GM18511 (cell line): ENCODE data around the gene ANGPTL2.

ENCODE experiments used
- ATAC-seq: cut with Tn5 transposase; IDR thresholded peaks from one replicate; pipeline ENCODE4 v1.9.1; 2021; ENCODE audit warnings: mild to moderate bottlenecking, moderate library complexity; ENCODE audit not compliant: unreplicated experiment

The ANGPTL2 gene

DNA sequence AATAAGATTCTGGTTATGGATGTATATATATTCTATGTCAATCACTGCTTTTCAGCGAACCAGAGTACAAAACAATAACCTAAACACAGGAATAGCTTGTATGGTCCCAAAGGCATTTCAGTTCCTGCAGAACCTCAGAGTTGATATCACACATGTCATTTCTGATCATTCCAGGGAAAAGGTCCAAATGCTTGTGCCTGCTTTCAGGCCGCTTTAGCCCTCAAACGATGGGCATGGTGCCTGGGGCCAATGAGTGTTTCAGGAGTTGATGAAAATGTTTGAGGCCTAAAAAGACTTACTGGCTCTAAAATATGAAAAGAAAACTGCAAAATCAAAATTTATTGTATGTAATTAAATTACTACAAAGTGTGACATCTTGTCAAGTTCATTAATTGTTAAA lies 22.8 kb downstream of the ANGPTL2 start:
- ATAC-seq = no peak

DNA sequence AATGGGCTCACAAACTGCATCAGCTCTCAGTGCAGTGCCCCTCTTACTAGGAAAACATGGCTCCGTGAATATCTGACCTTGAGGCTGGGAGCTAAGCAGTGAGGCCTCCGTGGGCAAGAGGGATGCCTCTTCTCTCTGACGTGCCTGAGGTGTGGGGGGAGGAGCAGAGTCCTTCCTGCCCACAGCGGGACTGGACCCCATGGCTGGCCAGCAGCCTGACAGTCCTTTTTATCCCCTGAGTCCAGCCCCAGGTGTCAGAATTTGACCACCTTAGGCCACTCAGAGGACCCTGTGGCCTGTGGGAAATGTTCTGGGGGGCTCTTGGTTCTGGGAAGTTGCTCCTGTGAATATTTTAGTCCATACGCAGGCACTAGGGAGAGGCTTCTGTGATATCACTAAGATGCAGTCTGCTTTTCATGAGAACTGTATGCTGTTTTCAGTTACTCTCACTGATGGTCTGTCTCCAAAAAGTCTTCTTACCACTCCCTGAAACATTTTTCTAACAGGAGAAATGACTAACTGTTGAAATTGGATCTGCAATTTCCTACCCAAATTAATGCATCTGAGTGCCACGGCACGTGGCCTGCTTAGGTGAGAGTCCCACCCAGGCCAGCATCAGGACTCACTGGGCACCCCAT lies 23.4 kb downstream of the ANGPTL2 start:
- ATAC-seq = no peak

DNA sequence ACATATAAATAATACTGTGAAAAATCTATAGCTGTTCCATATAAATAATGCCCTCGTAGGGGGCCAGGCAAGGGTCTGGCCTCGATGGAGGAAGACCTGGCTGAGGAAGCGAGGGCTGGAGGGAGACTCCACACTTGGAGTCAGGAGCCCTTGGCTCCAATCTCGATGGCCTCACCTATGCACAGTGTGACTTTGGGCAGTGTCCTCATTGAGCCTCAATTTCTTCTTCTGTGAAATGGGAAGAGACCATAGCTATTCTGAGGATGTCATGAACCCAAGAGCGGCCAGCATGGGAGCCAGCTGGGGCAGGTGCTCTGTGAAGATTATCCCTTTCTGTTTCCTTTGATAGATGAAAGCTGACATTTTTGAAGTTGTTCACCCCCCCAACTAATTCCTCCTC lies 24.8 kb downstream of the ANGPTL2 start:
- ATAC-seq = no peak

DNA sequence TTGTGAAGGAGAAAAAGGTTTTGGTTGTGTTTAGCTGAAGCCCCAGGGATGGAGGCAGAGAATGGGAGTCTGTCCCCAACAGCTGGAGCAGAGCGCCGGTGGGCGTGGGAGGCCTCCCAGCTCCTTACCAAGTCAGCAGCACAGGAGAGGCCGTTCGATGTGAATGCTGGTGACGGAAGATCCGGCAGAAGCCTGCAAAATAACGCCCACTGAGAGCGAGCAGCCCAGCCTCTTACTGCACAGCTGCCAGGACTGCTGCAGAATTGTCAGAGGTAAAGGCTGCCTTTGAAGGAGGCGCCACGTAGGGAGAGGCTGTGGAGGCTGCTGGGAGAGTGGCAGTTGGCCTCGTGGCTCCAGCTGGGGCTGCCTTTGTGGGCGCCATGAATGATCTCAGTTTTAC lies 26.2 kb downstream of the ANGPTL2 start:
- no peak for ATAC-seq

DNA sequence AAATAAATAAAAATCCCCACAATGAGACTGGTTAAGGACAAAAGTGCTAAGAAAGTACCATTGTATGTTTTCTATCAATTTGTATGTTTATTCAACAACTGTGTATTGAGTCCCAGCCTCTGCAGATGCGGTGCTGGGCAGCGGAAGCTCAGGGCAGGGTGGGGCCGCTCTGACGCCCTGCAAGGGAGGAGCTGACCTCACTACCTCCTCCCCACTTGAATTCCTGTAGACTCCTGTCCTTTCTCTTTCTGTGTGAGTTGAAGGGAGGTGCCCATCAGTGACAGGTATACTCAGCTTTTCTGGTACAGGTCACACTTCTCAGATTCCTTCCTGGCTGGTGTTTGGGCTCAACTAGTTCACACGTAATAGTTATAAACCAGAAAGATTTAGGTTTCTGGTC lies 27.0 kb downstream of the ANGPTL2 start:
- ATAC-seq = no peak

DNA sequence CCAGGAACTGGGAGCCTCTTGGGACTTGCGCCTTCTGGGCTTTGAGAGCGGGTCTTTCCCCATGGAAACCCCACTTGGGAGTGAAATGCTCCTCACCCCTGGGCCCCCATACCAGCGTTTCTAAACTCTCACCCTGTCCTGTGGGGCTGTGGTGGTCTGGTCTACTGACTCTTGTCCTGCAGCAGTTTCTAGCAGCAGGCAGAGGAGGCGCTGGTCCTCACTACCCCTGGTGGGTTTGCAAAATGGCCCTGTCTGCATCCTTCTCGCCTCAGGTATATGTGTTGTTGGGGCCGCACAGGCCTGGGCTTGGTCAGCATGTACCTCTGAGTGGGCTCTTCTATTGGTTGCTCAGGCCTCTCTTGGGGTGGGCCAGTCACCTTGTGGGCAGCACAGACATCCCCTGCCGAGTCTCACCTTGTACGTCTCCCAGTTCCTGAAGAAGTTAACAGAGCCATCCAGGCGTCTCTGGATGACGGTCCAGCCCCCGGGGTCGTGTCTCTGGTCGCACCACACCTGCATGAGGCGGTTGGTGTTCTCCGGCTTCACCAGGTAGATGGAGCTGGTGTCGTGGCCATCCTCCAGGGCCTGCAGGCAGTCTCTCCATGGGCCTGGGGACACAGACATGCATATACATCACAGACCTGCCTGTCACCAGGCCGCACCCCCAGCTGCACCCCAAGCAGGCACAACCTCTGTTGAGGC lies 29.0 kb downstream of the ANGPTL2 start:
- ATAC-seq = no peak

DNA sequence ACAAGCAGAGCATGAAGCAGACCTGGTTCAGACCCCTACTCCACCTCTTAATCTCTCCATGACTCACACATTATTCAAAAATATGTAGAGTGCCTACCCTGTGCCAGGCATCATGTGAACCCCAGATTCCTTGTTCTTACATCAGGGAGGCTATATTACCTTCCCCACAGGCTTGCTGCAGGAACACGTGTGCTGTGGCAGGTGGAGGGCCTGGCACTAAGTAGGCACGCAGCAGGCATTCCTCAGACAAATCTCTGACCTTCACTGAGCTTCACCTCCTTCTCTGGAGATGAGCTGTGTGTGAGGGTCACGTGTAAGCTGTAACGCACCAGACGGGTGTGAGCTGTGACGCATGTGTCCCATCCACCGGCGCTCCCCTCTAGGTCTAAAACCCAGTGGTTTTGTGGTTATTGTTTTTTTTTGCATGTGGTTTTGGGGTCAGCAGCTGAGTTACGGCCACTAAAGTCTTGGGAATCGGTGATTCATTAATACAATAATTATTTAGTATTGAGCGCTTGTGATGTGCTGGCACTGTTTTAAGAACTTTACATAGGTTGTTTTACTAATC lies 30.3 kb downstream of the ANGPTL2 start:
- ATAC-seq = no peak

DNA sequence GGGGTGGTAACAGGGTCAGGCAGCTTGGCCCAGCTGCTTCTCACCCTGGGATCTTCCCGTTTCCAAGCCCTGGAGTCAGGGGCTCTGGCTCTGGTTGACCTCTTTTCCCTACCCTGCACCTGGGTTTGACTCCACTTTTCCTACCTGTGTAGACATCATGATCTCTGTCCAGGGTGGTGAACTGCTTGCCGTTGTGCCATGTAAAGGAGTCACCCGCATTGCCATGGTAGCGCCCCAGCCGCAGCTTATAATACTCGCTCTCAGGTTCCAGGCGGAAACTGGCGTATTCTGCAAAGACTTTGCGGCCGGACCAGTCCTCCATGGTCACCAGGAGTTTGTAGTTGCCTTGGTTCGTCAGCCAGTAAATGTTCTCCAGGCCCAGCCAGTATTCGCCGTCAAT lies 30.9 kb downstream of the ANGPTL2 start:
- ATAC-seq = no peak

DNA sequence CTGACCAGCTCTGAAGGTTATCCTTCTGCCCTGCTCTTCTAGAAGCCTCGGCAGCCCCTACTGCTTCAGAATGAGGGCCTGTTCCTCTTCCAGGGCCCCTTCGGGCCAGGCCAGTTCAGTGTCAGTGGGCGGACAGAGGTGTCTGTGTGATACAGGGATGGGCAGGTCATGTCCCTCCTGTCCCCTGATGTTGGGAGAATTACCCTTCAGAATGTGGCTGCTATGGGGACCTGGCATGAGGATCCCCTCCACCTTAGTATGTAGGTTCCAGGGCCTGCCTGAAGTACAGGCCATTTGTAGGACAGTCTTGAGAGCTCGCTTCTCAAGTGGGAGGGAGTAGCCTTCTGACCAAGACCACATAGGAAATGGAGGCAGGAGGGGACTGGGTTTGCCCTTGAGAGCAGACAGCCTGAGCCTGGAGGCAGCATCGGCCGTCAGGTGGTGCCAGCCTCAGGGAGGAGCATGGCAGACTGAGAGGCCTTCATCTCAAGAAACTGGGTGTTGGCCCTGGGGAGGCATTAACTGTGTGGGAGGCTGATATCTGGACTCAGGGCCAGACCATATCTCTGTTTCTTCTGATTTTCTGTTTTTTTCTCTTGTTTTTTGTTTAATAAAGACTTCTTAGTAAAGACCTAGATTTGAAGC lies 32.0 kb downstream of the ANGPTL2 start:
- ATAC-seq = no peak

DNA sequence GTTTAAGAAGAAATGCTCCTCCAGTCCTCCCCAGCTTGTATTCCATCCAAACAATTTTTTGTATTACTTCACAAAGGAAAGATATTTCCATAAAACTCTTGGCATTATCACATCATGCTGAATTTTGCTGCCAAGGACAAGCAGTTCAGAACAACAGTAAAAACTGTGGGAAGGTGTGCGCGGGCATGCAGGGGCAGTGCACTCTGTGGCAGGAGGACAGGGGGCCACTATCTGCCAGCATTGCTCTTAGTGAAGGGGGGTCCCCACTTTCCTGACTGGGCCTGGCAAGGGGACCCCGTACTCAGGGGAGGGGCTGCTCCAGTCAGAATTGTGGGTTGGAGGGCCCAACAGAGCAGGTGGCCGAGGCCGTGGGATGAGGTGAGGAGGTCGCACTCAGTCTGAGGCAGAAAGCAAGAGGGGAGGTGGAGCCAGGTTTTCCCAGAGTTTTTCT lies 32.8 kb downstream of the ANGPTL2 start:
- no peak for ATAC-seq

DNA sequence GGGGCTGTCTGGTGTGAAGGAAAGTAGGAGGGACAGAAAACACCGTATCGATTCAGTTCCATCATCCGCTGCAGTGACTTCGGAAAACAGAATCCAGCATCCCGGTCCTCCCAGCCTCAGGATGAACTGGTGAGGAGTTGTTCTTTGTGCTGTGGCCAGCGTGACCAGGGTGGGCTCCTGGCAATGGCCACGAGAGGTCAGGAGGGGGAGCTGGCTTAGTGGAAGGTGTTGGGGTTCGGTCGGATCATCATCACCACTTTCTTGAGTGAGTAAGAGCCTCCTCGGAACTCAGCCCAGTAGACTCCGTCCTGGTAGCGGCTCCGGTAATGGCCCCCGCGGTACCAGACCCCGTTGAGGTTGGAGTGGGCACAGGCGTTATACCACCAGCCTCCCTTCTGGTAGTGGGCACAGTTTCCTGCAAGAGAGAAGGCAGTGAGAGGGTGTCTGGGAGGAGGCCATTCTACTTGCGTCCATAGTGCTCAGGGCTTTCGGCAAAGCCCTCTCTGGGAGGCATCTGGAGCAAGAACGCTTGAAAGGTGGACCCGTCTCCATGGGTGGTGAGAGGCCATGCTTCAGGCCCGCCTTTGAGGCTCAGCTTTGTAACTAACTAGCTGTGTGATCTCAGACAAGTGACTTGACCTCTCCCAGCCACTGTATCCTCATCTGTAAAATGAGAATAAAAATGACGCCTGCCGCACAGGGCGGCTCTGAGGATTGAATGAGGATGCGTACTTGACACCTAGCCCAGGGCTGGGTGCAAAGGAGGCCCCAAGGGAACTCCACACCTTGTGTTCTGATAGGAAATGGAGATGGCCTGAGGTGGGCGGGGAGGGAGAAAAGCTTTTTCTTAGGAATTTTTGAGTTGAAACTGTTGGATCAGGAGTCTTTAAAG lies 33.5 kb downstream of the ANGPTL2 start:
- ATAC-seq = no peak

DNA sequence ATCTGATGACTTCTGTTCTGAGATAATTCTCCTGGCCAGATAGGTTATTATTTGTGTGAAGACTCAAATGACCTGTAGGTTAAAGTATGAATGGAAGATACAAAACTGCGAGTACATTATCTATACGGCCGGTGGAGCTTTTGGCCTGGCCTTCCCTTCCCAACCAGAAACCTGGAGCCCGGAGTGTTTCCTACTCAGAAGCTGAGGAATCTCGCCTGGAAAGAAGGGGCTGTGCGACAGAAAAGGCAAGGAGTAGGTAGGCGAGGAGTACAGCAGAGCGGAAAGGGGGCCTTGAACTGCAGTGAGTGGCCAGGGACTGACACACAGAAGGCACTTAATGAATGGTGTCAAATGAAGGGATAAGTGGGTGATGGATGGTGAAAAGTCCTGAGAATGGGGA lies 34.6 kb downstream of the ANGPTL2 start:
- ATAC-seq = no peak

DNA sequence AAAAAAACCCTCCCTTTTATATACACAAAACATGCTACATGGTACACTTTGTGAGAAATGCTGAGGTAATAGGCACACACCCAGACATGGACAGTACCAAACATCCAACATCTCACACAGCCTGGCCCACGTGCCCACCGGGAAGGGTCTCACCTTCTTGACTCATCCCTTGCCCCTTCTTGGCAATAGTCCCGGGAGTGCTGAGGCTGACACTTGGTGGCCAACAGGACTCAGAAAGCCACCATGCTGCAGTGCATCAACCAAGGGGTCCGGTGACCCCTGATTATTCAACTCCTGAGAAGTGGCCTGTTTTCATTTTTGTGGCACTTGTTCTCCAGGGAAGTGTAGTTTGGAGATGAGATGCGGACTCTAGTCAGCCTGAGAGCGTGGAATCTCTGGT lies 35.0 kb downstream of the ANGPTL2 start:
- no peak for ATAC-seq

DNA sequence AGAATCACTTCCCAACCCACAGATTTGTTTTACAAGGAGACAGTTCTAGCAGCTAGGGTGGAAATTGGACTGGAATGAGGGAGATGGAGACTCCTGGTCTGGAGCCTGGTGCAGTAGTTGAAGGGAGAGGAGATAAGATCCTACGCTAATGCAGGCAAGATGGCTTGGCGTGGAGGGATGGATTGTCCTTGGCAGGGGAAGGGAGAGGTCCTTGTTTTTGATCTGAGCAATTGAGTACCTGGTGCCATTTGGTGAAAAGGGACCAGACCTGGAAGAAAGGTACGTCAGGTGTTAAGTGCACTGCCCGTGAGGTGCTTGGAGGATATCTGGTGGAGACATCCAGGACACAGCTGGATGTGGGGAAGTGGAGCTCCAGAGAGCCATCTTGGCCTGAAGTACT lies 35.7 kb downstream of the ANGPTL2 start:
- no peak for ATAC-seq

DNA sequence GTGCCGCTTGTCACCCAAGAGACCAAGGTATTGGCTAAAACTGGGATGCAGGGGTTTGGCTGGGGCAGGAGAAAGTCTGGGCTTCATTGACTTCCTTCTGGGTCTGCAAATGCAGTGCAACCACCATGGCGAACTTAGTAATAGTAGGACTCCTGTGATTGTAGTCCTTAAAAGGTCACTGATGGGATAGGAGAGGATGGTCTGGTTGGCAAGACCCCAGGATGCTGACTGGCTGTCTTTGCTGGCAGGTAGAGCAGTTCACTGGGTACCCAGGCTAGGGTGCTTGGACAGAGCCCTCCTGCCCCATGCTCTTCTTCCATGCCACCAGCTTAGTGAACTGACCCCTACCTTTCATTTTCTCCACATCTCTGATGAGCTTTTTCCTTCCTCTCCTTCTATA lies 37.2 kb downstream of the ANGPTL2 start:
- no peak for ATAC-seq

DNA sequence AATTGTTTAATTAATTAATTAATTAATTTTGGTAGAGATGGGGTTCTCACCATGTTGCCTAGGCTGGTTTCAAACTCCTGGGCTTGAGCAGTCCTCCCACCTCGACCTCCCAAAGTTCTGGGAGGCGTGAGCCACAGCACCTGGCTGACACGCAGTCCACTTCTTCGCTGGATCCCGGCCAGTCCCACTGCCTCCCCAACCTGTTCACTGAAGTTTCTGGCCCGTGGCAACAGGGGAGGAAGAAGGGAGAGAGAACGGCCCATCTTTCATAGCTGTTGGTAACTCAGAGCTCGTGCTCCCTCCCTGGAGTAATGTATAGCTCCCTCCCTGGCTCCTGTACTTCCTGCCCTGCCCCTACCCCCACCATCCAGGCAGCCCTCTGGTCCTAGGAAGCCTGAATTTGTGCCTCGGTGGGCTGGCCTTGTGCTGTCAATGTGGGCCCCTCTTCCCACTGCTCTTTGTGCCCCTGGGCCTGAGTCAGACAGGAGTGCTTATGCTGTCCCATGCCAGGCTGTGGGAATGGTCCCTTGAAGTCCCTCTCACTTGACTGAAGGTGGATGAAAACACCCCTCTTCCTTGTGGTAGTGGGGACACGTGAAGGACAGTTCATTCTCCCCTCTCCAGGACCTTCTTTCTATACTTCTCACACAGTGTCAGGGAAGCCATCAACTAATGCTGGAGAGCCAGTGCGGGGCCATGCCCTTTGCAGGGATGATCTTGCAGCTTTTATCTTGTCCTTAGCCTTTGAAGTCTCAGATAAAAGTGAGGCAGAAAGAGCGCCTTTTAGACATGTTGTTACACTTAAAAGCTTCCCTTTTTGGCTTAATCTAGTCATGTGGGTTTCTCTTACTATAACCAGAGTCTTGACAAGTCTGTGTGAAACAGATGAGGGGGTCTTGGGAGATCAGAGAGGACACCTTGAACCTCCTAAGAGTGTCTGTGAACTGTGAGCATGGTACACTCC lies 38.1 kb downstream of the ANGPTL2 start:
- no peak for ATAC-seq

DNA sequence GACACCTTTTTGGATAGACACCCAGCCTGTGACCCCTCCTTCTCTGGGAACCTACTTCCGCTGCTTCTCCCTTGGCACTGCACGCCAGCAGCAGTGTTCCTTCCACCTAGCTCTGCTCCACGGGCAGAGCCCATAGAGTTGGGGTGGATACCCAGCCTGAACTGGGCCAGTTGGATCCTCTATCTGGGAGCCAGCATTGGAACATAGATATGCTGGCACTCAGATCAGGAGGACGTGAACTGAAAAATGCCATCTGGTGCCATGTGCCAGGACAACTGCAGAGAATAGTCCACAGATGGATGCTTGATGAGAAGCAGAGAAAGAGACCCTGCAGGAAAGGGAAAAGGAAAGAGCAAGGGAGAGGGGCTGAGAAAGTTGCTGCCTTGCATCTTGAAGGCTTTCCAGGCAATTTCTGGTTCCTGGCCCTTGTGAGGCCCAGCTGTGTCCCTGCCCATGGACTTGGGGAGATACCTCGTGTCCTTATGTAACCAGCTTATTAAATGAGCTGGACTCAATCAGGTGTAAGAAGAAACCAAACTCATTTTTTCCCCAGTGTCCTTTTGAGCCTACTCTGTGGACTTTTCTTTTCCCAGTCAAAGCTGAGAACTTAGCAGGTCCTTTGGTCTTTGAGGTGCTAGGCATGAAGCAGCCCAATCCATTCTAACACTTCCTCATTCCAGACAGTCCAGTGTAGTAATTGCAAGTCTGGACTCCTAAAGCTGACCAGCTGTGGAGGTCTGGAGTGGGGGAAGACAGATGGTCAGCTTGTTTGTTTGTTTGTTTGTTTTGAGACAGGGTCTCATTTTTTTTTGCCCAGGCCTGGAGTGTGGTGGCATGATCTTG lies 39.1 kb downstream of the ANGPTL2 start:
- no peak for ATAC-seq

DNA sequence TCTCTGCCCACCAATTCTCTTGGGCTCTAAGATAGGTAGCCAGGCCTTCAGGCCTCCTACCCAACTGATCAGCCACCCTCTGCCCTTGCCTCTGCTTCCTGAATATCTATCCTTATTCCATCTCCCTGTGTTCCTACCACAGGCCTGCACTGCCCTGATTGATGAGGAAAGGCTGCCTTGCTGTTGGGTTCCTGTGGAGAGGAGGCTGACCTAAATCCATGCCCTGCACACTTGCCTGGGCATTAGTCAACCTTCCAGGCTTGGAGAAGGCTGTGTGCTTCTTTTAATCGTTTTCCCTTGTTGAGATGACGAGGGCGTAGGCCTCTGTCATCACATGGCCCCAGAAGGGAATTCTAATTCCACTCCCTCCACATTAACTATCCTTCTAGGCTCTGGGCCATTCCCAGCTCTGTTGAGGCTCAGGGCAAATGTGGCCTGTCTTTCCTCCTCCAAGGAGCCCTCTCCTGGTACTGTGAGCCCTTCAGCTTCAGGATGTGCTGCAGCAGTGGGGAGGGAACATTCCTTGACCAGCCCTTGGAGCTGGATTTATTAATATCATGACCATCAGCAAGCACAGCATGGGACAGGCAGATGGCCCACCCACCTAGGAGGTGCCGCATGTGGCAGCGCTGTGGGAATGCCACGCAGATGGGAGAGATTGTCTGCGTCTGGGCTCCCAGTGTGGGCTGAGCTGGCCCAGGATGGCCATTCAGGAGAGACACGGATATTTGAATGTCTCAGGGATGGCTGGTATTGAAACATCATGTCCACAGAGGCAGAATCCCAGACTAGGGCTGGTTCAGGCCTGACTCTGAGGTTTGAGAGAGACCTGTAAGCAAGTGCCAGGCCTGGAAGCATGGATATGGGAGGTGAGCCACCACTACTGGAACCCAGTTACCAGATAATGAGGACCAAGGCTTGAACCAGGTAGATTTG lies 40.9 kb downstream of the ANGPTL2 start:
- ATAC-seq = no peak
